ENCODE results near the gene MYADM. TPM values are rescaled to one million over a fixed set of nuclear protein-coding genes. Genes with fewer than 3 reads are reported as not detected.
A peak's percentile ranks its signal among the peaks of the same experiment; 100 is the strongest.

Gene MYADM
- total and polyA plus RNA-seq, 2 of the 13 experiments (the other 11 are each of a cell fraction or from before 2014, with no cell fraction given) = 19.9 to 38.1 TPM

- TF ChIP-seq ZNF318 (CRISPR knock-in tag; IDR thresholded peaks at IDR 0.05) (no peak), ELK4 (CRISPR knock-in tag; IDR thresholded peaks at IDR 0.05; ENCODE audit: borderline replicate concordance) (no peak), FIP1L1 (IDR thresholded peaks at IDR 0.05; ENCODE audit: borderline replicate concordance, insufficient read depth, low read depth, low read length) (0 out of 2 replicates have a peak, but pooled peaks have one; percentile 49), KDM4B (CRISPR knock-in tag; IDR thresholded peaks at IDR 0.05) (no peak), ATF4 (CRISPR knock-in tag; IDR thresholded peaks at IDR 0.05) (no peak), JARID2 (CRISPR knock-in tag; IDR thresholded peaks at IDR 0.05; ENCODE audit: insufficient replicate concordance) (peak; percentile 18), ZNF281 (CRISPR knock-in tag; IDR thresholded peaks at IDR 0.05; ENCODE audit: borderline replicate concordance) (peak; percentile 53), ZNF777 (CRISPR knock-in tag; IDR thresholded peaks at IDR 0.05) (no peak), ZNF331 (CRISPR knock-in tag; IDR thresholded peaks at IDR 0.05) (0 out of 2 replicates have a peak, but pooled peaks have one; percentile 48), SP1 (IDR thresholded peaks at IDR 0.05) (no peak), SP1 (CRISPR knock-in tag; IDR thresholded peaks at IDR 0.05) (peak; percentile 39; the same call in 1 of the 2 replicates), PCBP2 (optimal IDR thresholded peaks at IDR 0.05; ENCODE audit: low read depth, low read length, poor library complexity, severe bottlenecking) (no peak), ZBTB20 (CRISPR knock-in tag; IDR thresholded peaks at IDR 0.05; ENCODE audit: borderline replicate concordance, low read depth) (no peak), ZNF501 (CRISPR knock-in tag; IDR thresholded peaks at IDR 0.05) (no peak)
Measured at GRCh38 chr19:53865918-53866864, 1.5 kb upstream of the MYADM start (continued).

Measured in HepG2 (cell line).